ENCODE measurements around the gene LAMA3.
A peak's percentile ranks its signal among the peaks of the same experiment; 100 is the strongest.

Gene LAMA3

DNA sequence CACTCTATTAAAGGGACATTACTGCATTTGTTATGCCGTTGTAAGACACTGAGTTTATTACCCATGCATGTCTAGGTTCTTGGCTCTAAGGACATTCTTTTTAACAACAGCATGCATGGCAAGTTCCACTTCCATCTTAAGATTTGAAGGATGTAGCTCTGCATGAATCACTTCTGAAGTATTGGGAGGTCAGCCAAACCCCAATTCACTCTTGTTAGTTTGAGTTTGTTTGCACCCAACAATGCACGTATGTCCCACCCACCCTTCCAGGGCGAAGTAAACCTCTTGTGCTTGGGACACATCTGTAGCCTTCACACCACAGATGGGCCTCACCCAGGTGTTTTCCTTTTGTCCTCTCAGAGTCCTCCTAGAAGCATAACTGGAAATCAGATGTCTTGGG, 5.6 kb upstream of the LAMA3 start:
- no peak overlapping the region for H3K9ac ChIP-seq (ENCODE audit: low read depth, low read length)
- no peaks in the 10 kb centered on the region for H3K9me3 ChIP-seq (ENCODE audit: control insufficient read depth, insufficient read depth, low read length)
- H3K36me3 ChIP-seq (ENCODE audit: insufficient read depth, low read length) = no peaks in the 10 kb centered on the region
- H3K4me1 ChIP-seq (ENCODE audit: insufficient read depth, low read length) = no peaks in the 10 kb centered on the region

- Histone ChIP-seq H3K36me3 (ENCODE audit: insufficient read depth, low read length) (no peaks in the 10 kb centered on the region), H3K9ac (ENCODE audit: low read depth, low read length) (no peak overlapping the region), H3K4me1 (ENCODE audit: insufficient read depth, low read length) (no peaks in the 10 kb centered on the region; the same call in 1 of the 2 replicates), H3K9me3 (ENCODE audit: control insufficient read depth, insufficient read depth, low read length) (no peaks in the 10 kb centered on the region)
Observed at GRCh38 chr18:23684515-23685197, 4.6 kb upstream of the LAMA3 start.

DNA sequence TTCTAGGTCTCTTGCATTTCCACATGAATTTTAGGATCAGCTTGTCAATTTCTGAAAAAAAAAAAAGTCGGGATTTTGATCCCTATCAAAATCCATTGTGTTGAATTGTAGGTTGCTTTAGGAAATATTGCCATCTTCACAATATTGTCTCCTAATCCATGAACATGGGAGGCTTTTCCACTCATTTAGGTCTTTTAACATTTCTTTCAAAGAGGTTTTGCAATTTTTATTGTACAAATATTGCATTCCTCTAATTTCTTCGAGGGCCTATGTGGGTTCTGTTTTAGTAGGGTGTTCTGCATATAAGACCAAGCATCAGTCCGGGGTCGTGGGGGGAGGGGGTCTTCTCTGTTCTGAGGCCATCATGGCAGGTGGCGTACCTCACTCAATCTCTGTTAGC, 725 bp upstream of the LAMA3 start:
- Histone ChIP-seq H3K9ac (ENCODE audit: low read depth, low read length) (peak overlapping the region; percentile 75; the same call in 1 of the 2 replicates), H3K9me3 (ENCODE audit: control insufficient read depth, insufficient read depth, low read length) (no peaks in the 10 kb centered on the region), H3K4me1 (ENCODE audit: insufficient read depth, low read length) (no peaks in the 10 kb centered on the region; the same call in 1 of the 2 replicates), H3K36me3 (ENCODE audit: insufficient read depth, low read length) (no peaks in the 10 kb centered on the region)

DNA sequence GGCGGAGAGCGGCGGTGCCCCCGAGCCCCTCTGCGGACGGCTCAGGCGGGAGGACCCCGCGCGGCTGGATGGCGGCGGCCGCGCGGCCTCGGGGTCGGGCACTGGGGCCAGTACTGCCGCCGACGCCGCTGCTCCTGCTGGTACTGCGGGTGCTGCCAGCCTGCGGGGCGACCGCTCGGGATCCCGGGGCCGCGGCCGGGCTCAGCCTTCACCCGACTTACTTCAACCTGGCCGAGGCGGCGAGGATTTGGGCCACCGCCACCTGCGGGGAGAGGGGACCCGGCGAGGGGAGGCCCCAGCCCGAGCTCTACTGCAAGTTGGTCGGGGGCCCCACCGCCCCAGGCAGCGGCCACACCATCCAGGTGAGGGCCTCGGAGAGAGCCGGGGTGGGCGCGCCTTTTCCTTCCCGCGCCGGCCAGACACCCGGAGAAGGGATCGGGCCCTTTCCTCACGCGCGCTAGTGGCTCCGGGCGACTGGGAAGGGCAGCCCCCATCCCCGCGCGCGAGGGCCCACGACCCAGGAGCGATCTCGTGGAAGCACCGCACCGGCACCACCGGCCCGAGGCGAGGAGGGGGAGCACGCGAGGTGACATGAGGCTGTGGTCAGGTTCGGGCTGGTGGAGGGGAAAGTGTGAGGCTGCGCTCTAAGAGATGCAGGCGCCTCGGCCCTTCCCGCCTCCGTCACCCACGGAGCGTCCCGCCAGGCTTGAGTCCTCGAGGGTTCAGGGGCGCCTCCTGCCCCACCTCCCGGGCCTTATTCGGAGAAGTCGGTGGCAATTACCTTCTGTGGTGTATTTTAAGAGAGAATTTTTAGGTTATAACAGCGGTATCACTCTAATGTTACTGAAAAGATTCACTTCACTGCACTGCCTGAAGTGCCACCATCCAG, 607 bp downstream of the LAMA3 start:
- Histone ChIP-seq H3K9ac (ENCODE audit: low read depth, low read length) (peak overlapping the region; percentile 75), H3K9me3 (ENCODE audit: control insufficient read depth, insufficient read depth, low read length) (no peaks in the 10 kb centered on the region)

DNA sequence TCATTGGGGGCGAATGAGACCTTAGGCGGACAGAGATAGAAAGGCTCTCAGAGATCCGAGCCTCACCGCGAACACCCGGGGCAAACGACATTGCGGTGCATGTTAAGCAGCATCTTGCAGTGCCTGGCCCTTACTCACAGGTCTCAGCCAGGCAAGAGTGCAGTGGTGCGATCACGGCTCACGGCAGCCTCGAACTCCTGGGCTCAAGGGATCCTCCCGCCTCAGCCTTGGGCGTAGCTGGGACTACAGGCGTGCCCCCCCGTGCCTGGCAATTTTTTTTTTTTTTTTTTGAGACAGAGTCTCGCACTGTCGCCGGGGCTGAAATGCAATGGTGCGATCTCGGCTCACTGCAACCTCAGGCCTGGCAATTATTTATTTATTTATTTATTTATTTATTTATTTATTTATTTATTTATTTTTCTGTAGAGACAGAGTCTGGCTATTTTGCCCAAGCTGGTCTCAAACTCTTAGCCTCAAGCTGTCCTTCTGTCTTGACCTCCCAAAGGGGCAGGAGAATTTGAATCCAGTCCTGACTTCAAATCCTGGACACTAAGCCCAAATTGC, 1.3 kb downstream of the LAMA3 start:
- no peaks in the 10 kb centered on the region for H3K36me3 ChIP-seq (ENCODE audit: insufficient read depth, low read length)
- H3K9me3 ChIP-seq (ENCODE audit: control insufficient read depth, insufficient read depth, low read length) = no peaks in the 10 kb centered on the region
- peaks cover 5% of the 10 kb centered on the region; the same call in 1 of the 2 replicates for H3K4me1 ChIP-seq (ENCODE audit: insufficient read depth, low read length)
- H3K9ac ChIP-seq (ENCODE audit: low read depth, low read length) = peak overlapping the region; percentile 75; the same call in 1 of the 2 replicates

More for the DNA sequence above, 607 bp downstream of the LAMA3 start:
- H3K4me1 ChIP-seq (ENCODE audit: insufficient read depth, low read length) = no peaks in the 10 kb centered on the region; the same call in 1 of the 2 replicates
- no peaks in the 10 kb centered on the region for H3K36me3 ChIP-seq (ENCODE audit: insufficient read depth, low read length)

GRCh38 chr18:23693846-23694245, 4.6 kb downstream of the LAMA3 start:
- peaks cover 5% of the 10 kb centered on the region; the same call in 1 of the 2 replicates for H3K4me1 ChIP-seq (ENCODE audit: insufficient read depth, low read length)
- H3K9ac ChIP-seq (ENCODE audit: low read depth, low read length) = no peak overlapping the region
- H3K36me3 ChIP-seq (ENCODE audit: insufficient read depth, low read length) = no peaks in the 10 kb centered on the region
- H3K9me3 ChIP-seq (ENCODE audit: control insufficient read depth, insufficient read depth, low read length) = no peaks in the 10 kb centered on the region

DNA sequence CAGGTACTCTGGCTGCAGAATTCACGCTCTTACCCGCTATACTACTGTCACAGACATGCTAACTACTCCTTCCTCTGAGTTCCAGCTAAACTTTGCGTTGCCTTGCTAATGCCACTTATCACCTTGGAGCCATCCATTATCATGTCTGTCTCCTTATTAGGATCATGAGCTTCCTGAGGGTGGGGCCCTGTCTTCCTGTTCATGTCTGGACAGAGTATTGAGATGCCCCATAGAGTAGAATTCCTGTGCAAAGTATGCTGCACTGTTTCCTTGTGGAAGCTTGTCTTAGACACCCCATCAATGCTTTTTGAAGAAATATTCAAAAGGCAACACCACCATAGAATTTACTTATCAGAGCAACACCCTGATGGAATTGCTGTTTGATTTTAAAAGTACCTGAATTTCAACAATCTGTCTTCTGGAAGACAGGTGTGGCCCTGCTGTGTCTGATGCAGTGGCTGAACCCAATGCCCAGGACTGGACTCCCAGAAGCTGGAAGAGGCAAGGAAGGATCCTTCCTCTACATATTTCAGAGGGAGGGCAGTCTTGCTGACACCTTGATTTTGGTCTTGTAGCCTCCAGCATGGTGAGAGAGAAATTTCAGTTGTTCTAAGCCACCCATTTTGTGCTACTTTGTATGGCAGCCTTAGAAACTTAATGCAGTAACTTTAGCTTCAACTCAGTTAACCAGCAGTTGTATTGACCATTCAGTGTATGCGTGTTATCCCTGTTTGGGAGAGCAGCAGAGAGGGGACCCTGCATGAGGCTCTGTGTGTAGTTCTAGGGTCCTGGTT, 5.6 kb downstream of the LAMA3 start:
- H3K36me3 ChIP-seq (ENCODE audit: insufficient read depth, low read length) = no peaks in the 10 kb centered on the region
- peaks cover 5% of the 10 kb centered on the region; the same call in 1 of the 2 replicates for H3K4me1 ChIP-seq (ENCODE audit: insufficient read depth, low read length)
- H3K9ac ChIP-seq (ENCODE audit: low read depth, low read length) = no peak overlapping the region
- H3K9me3 ChIP-seq (ENCODE audit: control insufficient read depth, insufficient read depth, low read length) = no peaks in the 10 kb centered on the region

- Histone ChIP-seq H3K9me3 (ENCODE audit: control insufficient read depth, insufficient read depth, low read length) (no peaks in the 10 kb centered on the region), H3K4me1 (ENCODE audit: insufficient read depth, low read length) (no peaks in the 10 kb centered on the region), H3K9ac (ENCODE audit: low read depth, low read length) (no peak overlapping the region), H3K36me3 (ENCODE audit: insufficient read depth, low read length) (no peaks in the 10 kb centered on the region)
Observed at GRCh38 chr18:23701017-23701416, 11.8 kb downstream of the LAMA3 start.

DNA sequence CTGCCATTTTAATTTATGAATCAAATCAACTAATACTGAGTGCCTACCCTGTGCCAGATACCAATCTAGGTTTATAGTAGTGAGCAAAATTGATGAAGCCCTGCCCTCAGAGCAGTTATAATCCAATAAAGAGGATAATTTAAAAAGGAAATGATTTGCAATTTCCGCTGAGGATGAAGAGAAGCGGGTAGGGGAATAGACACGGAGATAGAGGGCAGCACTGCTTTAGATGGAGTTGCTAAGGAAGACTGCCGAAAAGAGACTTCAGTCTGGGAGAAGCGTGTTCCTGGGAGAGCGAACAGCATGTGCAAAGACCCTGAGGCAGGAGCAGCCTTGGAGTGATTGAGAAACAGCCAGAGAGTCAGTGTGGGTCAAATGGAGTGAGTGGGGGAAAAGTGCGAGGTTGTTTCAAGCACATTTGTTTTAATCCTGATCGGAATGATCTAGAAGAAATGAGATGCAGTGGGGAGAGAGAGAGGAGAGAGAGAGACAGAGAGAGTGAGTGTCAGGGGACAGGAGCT, 12.4 kb downstream of the LAMA3 start:
- H3K4me1 ChIP-seq (ENCODE audit: insufficient read depth, low read length) = no peaks in the 10 kb centered on the region
- H3K9ac ChIP-seq (ENCODE audit: low read depth, low read length) = no peak overlapping the region
- H3K9me3 ChIP-seq (ENCODE audit: control insufficient read depth, insufficient read depth, low read length) = no peaks in the 10 kb centered on the region
- H3K36me3 ChIP-seq (ENCODE audit: insufficient read depth, low read length) = no peaks in the 10 kb centered on the region

- Histone ChIP-seq H3K9me3 (ENCODE audit: control insufficient read depth, insufficient read depth, low read length) (no peaks in the 10 kb centered on the region), H3K36me3 (ENCODE audit: insufficient read depth, low read length) (no peaks in the 10 kb centered on the region)
Observed at GRCh38 chr18:23702606-23703005, 13.4 kb downstream of the LAMA3 start.

DNA sequence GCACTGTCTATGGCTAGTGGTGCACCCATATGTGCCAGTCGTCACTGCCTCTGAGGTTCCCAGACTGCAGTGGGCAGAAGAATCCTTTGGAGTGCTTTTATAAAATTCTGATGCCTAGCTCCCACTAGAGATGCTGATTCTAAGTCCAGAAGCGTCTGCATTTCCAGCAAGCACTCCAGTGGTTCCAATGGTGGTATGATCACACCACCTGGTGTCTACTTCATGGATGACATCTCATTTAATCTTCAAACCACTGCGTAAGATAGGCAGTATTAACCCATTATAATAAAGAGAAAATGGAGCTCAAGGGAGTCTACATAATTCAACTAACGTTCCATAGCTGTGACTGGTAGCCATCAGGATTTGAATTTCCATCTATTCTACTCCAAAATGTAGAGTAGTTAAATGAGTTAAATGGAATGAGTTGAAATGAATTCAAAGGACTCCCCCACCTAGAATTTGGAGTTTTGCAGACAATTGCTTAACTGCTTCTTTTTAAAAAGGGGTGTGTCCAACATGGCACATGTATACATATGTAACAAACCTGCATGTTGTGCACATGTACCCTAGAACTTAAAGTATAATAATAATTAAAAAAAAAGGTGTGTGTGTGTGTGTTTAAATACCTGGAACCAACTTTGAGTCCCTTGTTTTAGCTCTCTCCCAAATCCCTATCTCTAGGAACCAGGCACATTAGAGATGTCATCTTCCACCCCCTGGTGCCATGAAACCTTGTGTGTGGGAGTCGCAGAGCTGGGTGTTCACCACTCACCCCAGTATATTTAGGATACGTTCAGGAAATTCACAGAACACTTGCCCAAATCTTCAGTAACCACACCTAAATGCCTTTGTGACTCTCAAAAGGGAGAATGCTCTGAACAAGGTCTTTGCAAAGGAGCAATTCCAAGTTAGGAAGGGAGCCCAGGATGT, 14.1 kb downstream of the LAMA3 start:
- no peaks in the 10 kb centered on the region; the same call in 1 of the 2 replicates for H3K9me3 ChIP-seq (ENCODE audit: control insufficient read depth, insufficient read depth, low read length)
- H3K36me3 ChIP-seq (ENCODE audit: insufficient read depth, low read length) = no peaks in the 10 kb centered on the region
- H3K9ac ChIP-seq (ENCODE audit: low read depth, low read length) = no peak overlapping the region
- no peaks in the 10 kb centered on the region for H3K4me1 ChIP-seq (ENCODE audit: insufficient read depth, low read length)

More at GRCh38 chr18:23702606-23703005, 13.4 kb downstream of the LAMA3 start:
- Histone ChIP-seq H3K9ac (ENCODE audit: low read depth, low read length) (no peak overlapping the region), H3K4me1 (ENCODE audit: insufficient read depth, low read length) (no peaks in the 10 kb centered on the region)

DNA sequence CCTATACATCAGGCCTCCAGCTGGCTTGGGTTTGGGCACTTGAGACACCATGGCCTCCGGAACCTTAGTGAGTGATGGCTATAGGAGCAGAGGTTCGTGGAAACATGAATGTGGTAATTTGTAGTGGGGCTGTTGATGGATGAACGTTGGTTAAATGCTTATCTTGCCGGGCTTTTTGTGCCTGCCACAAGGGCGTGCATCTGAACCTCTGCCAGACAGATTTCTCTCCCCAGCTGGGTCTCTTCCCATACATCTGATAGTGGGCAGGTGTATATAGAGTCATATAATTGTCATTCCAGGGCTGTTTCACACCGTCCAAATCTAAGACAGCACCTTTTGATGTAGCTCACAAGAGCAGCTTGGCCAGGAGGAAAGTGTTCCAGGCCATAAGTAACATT, 14.7 kb downstream of the LAMA3 start:
- no peaks in the 10 kb centered on the region for H3K36me3 ChIP-seq (ENCODE audit: insufficient read depth, low read length)
- no peak overlapping the region for H3K9ac ChIP-seq (ENCODE audit: low read depth, low read length)
- H3K9me3 ChIP-seq (ENCODE audit: control insufficient read depth, insufficient read depth, low read length) = no peaks in the 10 kb centered on the region; the same call in 1 of the 2 replicates
- no peaks in the 10 kb centered on the region for H3K4me1 ChIP-seq (ENCODE audit: insufficient read depth, low read length)

GRCh38 chr18:23704806-23705205, 15.6 kb downstream of the LAMA3 start:
- Histone ChIP-seq H3K4me1 (ENCODE audit: insufficient read depth, low read length) (no peaks in the 10 kb centered on the region), H3K9ac (ENCODE audit: low read depth, low read length) (no peak overlapping the region), H3K36me3 (ENCODE audit: insufficient read depth, low read length) (no peaks in the 10 kb centered on the region), H3K9me3 (ENCODE audit: control insufficient read depth, insufficient read depth, low read length) (no peaks in the 10 kb centered on the region; the same call in 1 of the 2 replicates)
